Measurements from ENCODE around the gene AP1M1.

The AP1M1 gene

DNA sequence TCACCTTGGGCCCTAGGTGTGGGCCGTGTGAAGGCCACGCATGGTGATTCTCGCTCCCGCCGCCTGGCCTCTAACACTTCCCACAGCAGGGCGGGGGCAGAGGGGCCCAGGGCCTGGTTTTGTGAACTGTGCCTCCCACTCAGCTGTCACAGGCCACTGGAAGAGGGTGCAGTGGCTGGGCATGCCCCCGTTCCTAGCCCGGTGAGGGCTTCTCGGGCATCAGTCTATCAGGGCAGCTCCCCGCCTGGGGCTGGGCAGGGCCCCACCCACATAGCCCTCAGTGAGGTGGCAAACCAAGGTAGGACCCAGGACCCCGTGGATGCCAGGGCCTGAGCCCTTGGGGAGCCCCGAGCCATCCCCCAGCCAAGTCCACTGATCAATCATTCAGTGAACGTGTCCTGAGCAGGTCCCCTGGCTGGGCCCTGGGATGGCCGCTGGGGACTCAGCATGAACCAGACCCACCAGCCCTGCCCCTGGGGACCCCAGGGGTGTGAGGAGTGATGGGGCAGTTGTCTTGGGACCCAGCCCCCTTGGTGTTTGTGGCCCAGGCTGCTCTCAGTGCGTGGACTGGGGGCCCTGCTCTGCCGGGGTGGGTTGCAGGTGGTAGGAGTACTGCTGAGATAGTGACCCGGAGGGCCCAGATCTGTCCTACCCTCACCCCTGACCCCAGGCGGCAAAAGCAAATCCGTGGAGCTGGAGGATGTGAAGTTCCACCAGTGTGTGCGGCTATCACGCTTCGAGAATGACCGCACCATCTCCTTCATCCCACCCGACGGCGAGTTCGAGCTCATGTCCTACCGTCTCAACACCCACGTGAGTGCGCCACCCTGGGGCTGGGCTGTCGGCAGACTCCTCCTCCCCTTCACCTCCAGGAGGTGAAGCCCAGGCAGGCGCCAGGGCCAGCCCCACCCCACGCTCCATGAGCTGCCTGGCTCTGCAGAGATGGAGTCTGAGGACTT is 29.4 kb downstream of the AP1M1 start:
- TF ChIP-seq GATA3 (IDR thresholded peaks at IDR 0.05; ENCODE audit: low read depth, low read length) (no peak), GATA2 (IDR thresholded peaks at IDR 0.05; ENCODE audit: low read depth, low read length) (no peak)

DNA sequence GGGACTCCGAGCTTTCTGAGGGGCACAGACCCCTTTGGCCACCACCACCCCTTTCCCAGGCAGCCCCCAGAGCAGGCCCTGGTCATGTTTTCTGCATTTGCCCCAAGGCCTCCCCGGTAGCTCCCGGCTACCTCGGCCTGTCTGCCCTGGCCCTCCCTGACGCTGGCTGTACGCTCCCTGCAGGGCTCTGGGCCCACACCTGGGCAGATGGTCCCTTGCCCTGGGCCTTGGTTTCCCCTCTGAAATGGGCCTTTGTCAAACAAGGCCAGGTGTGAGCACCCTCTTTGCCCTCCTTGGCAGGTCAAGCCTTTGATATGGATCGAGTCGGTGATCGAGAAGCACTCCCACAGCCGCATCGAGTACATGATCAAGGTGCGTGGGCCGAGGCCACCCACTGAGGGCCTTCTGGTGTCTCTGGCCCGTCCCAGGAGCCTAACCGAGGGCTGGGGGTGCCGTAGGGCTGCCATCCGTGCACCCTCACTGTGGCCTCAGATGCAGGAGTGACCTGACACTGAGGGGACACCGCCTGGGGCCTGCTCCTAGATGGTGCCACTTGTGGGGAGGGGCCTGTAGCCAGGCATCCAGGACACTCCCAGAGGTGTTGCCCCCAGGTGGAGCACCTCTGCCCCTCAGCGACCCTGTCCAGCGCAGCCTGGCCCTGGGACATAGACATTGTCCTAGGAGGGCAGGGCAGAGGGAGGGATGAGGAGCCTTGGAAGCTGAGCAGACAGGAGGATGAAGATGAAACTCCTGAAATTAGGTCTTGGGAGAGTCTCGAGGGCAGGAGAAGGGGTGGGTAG is 30.3 kb downstream of the AP1M1 start:
- no peak for TF ChIP-seq GATA3 (IDR thresholded peaks at IDR 0.05; ENCODE audit: low read depth, low read length)
- TF ChIP-seq GATA2 (IDR thresholded peaks at IDR 0.05; ENCODE audit: low read depth, low read length): no peak

- TF ChIP-seq GATA2 (IDR thresholded peaks at IDR 0.05; ENCODE audit: low read depth, low read length): no peak
- TF ChIP-seq GATA3 (IDR thresholded peaks at IDR 0.05; ENCODE audit: low read depth, low read length): no peak
Observed at GRCh38 chr19:16228637-16229321, 31.1 kb downstream of the AP1M1 start.

- TF ChIP-seq GATA3 (IDR thresholded peaks at IDR 0.05; ENCODE audit: low read depth, low read length) (no peak), GATA2 (IDR thresholded peaks at IDR 0.05; ENCODE audit: low read depth, low read length) (no peak)
Observed at GRCh38 chr19:16229322-16229641, 31.6 kb downstream of the AP1M1 start.

DNA sequence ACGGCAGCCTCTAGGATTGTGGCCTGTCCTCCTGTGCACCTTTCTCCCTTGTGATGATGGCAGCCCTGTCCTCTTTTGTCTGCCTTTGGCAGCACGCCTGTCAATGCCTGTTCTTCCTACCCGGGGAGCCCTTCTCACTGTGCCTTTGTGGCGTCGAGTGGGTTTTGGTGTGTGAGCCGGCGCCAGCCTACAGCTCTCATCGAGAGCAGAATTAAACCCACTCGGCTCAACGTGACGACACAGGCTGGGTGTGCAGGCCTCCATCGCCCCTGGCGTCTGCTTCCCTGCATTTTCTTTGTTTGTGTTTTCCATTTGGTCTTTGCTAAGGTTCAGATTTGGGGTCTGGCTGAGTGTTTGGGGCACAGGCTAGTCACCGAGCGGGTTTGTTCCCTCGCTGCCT is 34.4 kb downstream of the AP1M1 start:
- TF ChIP-seq GATA2 (IDR thresholded peaks at IDR 0.05; ENCODE audit: low read depth, low read length): no peak

GRCh38 chr19:16232568-16232967 is 34.9 kb downstream of the AP1M1 start:
- TF ChIP-seq GATA2 (IDR thresholded peaks at IDR 0.05; ENCODE audit: low read depth, low read length) (no peak), GATA3 (IDR thresholded peaks at IDR 0.05; ENCODE audit: low read depth, low read length) (no peak)

DNA sequence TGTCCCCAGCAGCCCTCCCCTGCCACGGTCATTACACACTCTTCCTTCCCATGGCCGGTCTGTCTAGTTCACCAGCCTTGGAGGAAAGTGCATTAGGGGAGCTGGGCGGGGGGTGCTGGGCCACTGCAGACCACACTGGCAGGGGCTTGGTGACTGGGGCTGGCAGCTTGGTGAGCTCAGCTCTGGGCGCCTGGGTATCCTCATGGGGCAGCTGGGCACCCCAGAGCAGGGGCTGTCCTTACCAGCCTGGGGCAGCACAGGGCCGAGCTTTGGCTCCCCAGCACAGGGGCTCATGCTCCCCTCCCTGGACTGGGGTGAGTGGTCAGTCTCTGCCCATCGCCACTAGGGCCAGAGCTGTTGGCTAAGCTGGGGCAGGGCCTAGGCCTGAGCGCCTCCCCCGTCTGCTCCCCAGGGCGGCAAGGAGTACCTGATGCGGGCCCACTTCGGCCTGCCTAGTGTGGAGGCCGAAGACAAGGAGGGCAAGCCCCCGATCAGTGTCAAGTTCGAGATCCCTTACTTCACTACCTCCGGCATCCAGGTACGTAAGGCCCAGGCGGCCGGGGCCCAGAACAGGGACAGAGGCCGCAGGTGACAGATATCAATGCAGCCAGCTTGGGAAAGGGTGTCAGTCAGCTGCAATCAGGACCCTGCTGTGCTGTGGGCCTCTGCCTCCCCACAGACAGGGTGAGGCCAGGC is 35.5 kb downstream of the AP1M1 start:
- TF ChIP-seq GATA3 (IDR thresholded peaks at IDR 0.05; ENCODE audit: low read depth, low read length): no peak
- TF ChIP-seq GATA2 (IDR thresholded peaks at IDR 0.05; ENCODE audit: low read depth, low read length): no peak

DNA sequence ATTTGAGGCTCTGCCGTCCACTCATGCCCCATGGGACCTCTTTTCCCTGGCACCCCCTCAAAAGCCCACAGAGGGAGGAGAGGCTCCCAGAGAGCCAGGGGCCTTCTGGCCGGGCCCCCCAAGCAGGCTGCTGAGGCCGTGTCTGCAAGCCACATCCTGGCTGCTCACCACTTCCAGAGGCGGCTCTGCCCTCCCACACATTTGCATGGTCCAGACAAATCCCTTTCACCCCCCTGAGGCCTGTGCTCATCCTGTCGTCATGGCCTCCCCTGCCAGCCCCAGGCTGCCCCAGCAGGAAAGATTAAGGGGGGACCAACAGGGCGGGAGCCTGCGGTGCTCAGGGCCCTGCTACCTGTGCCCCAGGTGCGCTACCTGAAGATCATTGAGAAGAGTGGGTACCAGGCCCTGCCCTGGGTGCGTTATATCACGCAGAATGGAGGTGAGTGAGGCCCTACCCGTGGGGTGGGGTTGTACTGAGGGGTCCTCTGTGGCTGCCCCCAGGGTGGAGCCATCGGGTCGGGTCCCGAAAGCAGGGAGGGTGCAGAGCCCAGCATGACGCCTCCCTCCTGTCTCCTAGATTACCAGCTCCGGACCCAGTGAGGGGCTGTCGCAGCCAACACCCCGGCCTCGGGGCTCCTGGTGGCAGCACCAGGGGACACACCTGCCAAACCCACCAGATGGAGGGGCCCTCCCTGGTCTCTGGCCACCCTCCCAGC is 36.3 kb downstream of the AP1M1 start:
- TF ChIP-seq GATA2 (IDR thresholded peaks at IDR 0.05; ENCODE audit: low read depth, low read length): no peak
- no peak for TF ChIP-seq GATA3 (IDR thresholded peaks at IDR 0.05; ENCODE audit: low read depth, low read length)

DNA sequence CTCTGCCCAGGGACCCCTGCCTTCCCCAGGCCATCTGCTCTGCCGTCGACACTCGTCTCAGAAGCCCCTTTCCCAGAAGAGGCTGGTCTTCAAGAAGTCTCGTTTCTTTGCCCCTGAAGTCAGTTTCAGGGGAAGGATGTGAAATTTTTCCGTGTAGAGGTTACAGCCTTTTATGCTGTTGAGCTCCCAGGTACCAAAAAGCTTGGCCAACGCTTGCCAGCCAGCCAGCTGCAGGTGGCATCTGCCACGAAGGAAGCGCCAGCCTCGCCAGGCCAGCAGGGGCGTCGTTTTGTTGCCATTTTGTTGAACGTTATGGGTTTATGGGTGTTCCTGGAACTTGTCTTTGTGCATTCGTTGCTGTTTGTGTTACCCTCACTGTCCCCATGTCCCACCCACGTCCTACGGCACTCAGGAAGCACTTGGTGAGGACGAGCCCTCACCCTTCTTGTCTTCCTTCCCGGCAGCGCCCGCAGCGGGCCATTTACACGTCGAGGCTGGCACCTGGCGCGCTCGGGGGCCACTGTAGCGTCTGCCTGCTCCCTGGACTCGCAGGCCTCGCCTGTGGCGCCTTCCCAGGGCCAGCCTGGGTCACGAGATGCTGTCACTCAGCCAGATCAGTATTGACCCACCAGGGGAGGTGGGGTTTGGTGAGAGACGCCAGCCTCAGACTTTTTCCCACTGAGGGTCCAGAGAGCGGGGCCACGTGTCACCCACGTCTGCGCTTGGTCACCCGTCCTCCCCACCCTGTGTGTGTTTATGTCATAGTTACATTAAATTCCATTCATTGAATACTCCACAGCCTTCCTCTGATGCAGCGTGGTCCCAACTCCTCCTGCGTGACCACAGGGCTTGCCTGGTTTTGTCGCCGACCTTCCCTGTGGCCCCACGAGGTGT is 37.1 kb downstream of the AP1M1 start:
- no peak for TF ChIP-seq GATA2 (IDR thresholded peaks at IDR 0.05; ENCODE audit: low read depth, low read length)
- TF ChIP-seq GATA3 (IDR thresholded peaks at IDR 0.05; ENCODE audit: low read depth, low read length): no peak

DNA sequence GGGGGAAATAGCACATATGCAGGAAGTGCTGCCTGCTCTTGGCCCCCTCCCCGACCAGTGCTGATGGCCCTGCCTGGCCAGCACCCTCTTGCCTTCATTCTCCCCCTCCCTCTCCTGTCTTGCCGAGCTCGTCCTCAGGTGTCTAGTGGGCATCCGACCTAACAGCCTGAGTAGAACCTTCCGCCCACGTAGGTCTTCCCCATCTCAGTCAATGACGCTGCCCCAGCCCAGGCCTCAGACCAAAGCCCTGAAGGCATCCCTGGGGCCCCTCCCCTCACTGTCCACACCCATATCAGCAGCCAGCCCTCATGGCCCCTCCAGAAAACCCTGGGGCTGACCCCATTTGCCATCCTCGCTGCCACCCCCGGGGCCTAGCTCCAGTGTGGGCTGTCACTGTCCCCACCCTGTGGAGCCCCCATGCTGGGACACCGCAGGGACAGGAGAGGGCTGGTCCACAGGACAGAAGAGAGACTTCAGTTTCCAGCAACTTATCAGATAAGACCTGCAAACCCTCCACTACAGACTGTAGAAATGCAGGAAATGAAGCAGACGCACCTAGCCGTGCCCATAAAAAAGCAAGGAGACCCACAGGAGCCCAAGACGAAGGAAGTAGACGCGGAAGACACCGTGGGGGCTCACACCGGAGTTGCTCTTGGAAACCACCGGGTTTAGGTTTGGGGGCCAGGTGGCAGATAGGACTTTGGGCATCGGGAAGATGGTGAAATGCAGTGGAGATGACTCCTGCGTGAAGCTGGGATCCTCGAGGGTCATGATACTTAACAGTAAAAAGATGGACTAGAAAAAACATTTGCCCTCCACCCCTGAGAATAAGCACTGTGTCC is 38.3 kb downstream of the AP1M1 start:
- no peak for TF ChIP-seq GATA3 (IDR thresholded peaks at IDR 0.05; ENCODE audit: low read depth, low read length)
- no peak for TF ChIP-seq GATA2 (IDR thresholded peaks at IDR 0.05; ENCODE audit: low read depth, low read length)

DNA sequence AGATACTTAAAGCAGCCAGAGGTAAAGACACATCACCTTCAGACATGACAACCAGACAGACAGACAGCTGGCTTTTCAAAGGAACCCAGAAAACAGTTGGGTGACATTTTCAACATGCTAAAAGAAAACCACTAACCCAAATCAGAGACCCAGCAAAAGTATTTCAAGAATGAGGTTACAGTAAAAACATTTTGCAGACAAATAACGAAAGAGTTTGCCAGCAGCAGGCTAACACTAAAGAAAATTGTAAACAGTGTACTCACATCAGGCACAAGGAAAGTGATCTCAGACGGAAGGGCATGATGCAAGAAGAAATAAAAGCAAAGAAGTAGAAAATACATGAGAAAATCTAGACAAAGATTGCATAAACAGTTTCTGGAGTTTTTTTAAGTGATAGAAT is 46.4 kb downstream of the AP1M1 start:
- no peak for TF ChIP-seq GATA3 (IDR thresholded peaks at IDR 0.05; ENCODE audit: low read depth, low read length)
- TF ChIP-seq GATA2 (IDR thresholded peaks at IDR 0.05; ENCODE audit: low read depth, low read length): no peak
